HK-2 (cell line): ENCODE measurements around the gene CEP76.
"Not testable (repeated sequence)": the region's sequence is repeated elsewhere in the genome, so short reads cannot be mapped to it uniquely, and the experiment has no call there.

Experiments used
- DNase-seq: peaks from one replicate; pipeline ENCODE4 v3.0.0-alpha.2; 2018; ENCODE audit not compliant: unreplicated experiment

The CEP76 gene

GRCh38 chr18:12703096-12703567 lies 609 bp upstream of the CEP76 start:
- no peak for DNase-seq

- DNase-seq: no peak
Observed at GRCh38 chr18:12701161-12701560, 1.4 kb downstream of the CEP76 start.

GRCh38 chr18:12699747-12700146 lies 2.8 kb downstream of the CEP76 start:
- no peak for DNase-seq

- no peak for DNase-seq
Observed at GRCh38 chr18:12694032-12694431, 8.5 kb downstream of the CEP76 start.

- no peak for DNase-seq
Observed at GRCh38 chr18:12692206-12692605, 10.3 kb downstream of the CEP76 start.

GRCh38 chr18:12689256-12689850 lies 13.2 kb downstream of the CEP76 start:
- no peak for DNase-seq

GRCh38 chr18:12686100-12686499 lies 16.4 kb downstream of the CEP76 start:
- no peak for DNase-seq

GRCh38 chr18:12679183-12679786 lies 23.2 kb downstream of the CEP76 start:
- peak; percentile 10 for DNase-seq

GRCh38 chr18:12668041-12668440 lies 34.5 kb downstream of the CEP76 start:
- DNase-seq: no peak

GRCh38 chr18:12659904-12660605 lies 42.5 kb downstream of the CEP76 start:
- no peak for DNase-seq

GRCh38 chr18:12658426-12659138 lies 43.9 kb downstream of the CEP76 start:
- DNase-seq: peak; percentile 49

- DNase-seq: peak; percentile 59
Observed at GRCh38 chr18:12657684-12658425, 44.7 kb downstream of the CEP76 start, which contains the start of gene SPIRE1. Gene SPIRE1, minus strand, starts transcription at chr18:12658107. Its CDS starts 241 bp downstream, at chr18:12657866.

GRCh38 chr18:12656938-12657683 lies 45.4 kb downstream of the CEP76 start:
- DNase-seq: peak; percentile 32

GRCh38 chr18:12656605-12656937 lies 46.0 kb downstream of the CEP76 start:
- no peak for DNase-seq

- no peak for DNase-seq
Observed at GRCh38 chr18:12654971-12655370, 47.6 kb downstream of the CEP76 start.

GRCh38 chr18:12652861-12653401 lies 49.6 kb downstream of the CEP76 start:
- no peak for DNase-seq

- no peak for DNase-seq
Observed at GRCh38 chr18:12651651-12652050, 50.9 kb downstream of the CEP76 start.

GRCh38 chr18:12647773-12648172 lies 54.8 kb downstream of the CEP76 start:
- DNase-seq: no peak

GRCh38 chr18:12645751-12646203 lies 56.7 kb downstream of the CEP76 start:
- no peak for DNase-seq

GRCh38 chr18:12645254-12645653 lies 57.3 kb downstream of the CEP76 start:
- no peak for DNase-seq

- not testable (repeated sequence) for DNase-seq
Observed at GRCh38 chr18:12643756-12644155, 58.8 kb downstream of the CEP76 start.
